Mammary epithelial cell (primary cell): ENCODE data around the gene MTPN.

ENCODE experiments used
- EZH2 ChIP-seq: IDR thresholded peaks from 2 replicates; pipeline ENCODE4 v1.6.1; 2012; ENCODE audit warnings: low read length, inconsistent platforms, borderline replicate concordance
- TF ChIP-seq, protein P1 (sequence below), 2 donors: IDR thresholded peaks in 1 of 2; conservative IDR thresholded peaks in 1 of 2; 2 replicates each; pipeline ENCODE4 v1.5.1; 2011 to 2012; ENCODE audit warnings: inconsistent platforms in 2 of 2, low read length in 2 of 2, mild to moderate bottlenecking in 2 of 2, control low read depth in 1 of 2, low read depth in 1 of 2; ENCODE audit not compliant: insufficient read depth in 1 of 2; ENCODE audit errors: extremely low read depth in 1 of 2

- TF ChIP-seq, protein P1, sequence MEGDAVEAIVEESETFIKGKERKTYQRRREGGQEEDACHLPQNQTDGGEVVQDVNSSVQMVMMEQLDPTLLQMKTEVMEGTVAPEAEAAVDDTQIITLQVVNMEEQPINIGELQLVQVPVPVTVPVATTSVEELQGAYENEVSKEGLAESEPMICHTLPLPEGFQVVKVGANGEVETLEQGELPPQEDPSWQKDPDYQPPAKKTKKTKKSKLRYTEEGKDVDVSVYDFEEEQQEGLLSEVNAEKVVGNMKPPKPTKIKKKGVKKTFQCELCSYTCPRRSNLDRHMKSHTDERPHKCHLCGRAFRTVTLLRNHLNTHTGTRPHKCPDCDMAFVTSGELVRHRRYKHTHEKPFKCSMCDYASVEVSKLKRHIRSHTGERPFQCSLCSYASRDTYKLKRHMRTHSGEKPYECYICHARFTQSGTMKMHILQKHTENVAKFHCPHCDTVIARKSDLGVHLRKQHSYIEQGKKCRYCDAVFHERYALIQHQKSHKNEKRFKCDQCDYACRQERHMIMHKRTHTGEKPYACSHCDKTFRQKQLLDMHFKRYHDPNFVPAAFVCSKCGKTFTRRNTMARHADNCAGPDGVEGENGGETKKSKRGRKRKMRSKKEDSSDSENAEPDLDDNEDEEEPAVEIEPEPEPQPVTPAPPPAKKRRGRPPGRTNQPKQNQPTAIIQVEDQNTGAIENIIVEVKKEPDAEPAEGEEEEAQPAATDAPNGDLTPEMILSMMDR (conservative IDR thresholded peaks at IDR 0.05 in 1 of 2, IDR thresholded peaks at IDR 0.05 in 1 of 2; ENCODE audit: extremely low read depth in 1 of 2, insufficient read depth in 1 of 2, low read depth in 1 of 2, low read length in 2 of 2): no peak
- TF ChIP-seq EZH2: no peak
These were observed 19.0 kb downstream of the MTPN start for GRCh38 chr7:135958173-135958572.
